Measurements from ENCODE around the gene TM9SF3. TPM values are rescaled to one million over a fixed set of nuclear protein-coding genes. Genes with fewer than 3 reads are reported as not detected.
"Not testable (repeated sequence)": the region's sequence is repeated elsewhere in the genome, so short reads cannot be mapped to it uniquely, and the experiment has no call there.

TM9SF3 gene
- polyA plus RNA-seq, 1 donor from 2014 or later: 31.7 TPM

DNA sequence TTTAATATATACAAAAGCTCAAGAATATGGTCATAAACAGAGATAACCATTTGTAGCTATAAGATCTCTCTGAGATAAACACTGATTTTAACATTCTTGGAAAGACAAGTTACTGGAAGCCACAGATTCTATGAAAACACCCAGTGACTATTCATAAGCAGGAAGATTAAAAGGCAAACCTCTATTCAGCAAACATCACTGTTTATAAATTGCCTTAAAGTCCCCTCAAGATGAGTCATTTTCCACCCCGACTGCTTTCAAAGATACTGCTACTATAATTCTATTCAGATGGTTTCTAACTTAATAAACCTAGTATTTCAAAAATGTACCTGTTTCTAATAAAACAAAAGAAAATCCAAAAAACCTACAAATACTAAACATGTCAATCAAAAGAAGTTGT, 21.0 kb downstream of the TM9SF3 start:
- no peak overlapping the region for H3K27ac Mint-ChIP-seq

GRCh38 chr10:96560966-96561887, 25.6 kb downstream of the TM9SF3 start:
- Mint-ChIP-seq H3K4me1 (peaks cover 0 to 4% (median 2%) of the 10 kb centered on the region in 3 donors), H3K9me3 (no peaks in the 10 kb centered on the region), H3K27ac (no peak overlapping the region), H3K36me3 (peaks cover 4% of the 10 kb centered on the region), H3K27me3 (no peaks in the 10 kb centered on the region), H3K4me3 (no peak overlapping the region)

More for the DNA sequence above, 21.0 kb downstream of the TM9SF3 start:
- no peak overlapping the region for H3K4me3 Mint-ChIP-seq
- H3K9me3 Mint-ChIP-seq: no peaks in the 10 kb centered on the region
- no peaks in the 10 kb centered on the region for H3K27me3 Mint-ChIP-seq
- H3K36me3 Mint-ChIP-seq: peaks cover 4% of the 10 kb centered on the region
- H3K4me1 Mint-ChIP-seq: peaks cover 0 to 9% (median 8%) of the 10 kb centered on the region in 3 donors

DNA sequence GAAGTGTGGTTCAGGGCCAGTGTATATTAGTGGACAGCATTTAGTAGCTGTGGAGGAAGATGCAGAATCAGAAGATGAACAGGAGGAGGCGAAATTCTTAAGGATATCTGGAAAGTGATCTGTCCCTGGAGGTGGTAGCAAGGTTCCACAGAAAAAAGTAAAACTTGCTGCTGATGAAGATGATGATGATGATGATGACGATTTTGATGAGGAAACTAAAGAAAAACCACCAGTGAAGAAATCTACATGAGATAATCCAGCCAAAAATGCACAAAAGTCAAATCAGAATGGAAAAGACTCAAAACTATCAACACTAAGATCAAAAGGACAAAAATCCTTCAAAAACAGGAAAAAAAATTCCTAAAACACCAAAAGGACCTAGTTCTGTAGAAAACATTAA, 26.3 kb downstream of the TM9SF3 start:
- no peak overlapping the region for H3K27ac Mint-ChIP-seq
- no peaks in the 10 kb centered on the region for H3K27me3 Mint-ChIP-seq
- H3K4me3 Mint-ChIP-seq: no peak overlapping the region

DNA sequence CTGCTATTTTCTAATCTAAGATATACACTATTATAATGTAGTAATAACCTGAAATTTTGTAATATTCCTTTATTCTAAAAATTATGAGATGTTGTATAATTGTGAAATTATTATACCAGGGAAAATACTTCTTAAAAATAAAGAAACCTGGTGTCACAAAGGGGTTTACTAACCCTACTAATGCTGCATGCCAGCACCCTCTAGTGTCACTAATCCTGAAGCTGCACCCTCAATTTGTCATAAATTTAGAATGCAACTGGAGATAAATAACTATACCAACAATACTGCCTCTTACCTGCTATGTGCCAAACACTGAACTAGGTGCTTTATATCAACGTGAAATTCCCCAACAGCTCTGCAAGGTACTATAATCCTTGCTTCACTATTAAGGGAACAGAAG, 30.8 kb downstream of the TM9SF3 start:
- no peak overlapping the region for H3K27ac Mint-ChIP-seq
- H3K36me3 Mint-ChIP-seq: peaks cover 6% of the 10 kb centered on the region
- H3K4me1 Mint-ChIP-seq: no peaks in the 10 kb centered on the region
- H3K27me3 Mint-ChIP-seq: no peaks in the 10 kb centered on the region
- H3K9me3 Mint-ChIP-seq: no peaks in the 10 kb centered on the region
- H3K4me3 Mint-ChIP-seq: no peak overlapping the region

More for the DNA sequence above, 26.3 kb downstream of the TM9SF3 start:
- no peaks in the 10 kb centered on the region for H3K9me3 Mint-ChIP-seq
- H3K36me3 Mint-ChIP-seq: peaks cover 4% of the 10 kb centered on the region
- H3K4me1 Mint-ChIP-seq: peaks cover 0 to 1% (median 0%) of the 10 kb centered on the region in 3 donors

GRCh38 chr10:96555330-96555729, 31.5 kb downstream of the TM9SF3 start:
- peaks cover 2% of the 10 kb centered on the region for H3K36me3 Mint-ChIP-seq
- no peak overlapping the region for H3K27ac Mint-ChIP-seq
- H3K27me3 Mint-ChIP-seq: no peaks in the 10 kb centered on the region
- H3K4me1 Mint-ChIP-seq: no peaks in the 10 kb centered on the region
- no peaks in the 10 kb centered on the region for H3K9me3 Mint-ChIP-seq
- no peak overlapping the region for H3K4me3 Mint-ChIP-seq

GRCh38 chr10:96548589-96548988, 38.2 kb downstream of the TM9SF3 start:
- H3K36me3 Mint-ChIP-seq: peaks cover 8% of the 10 kb centered on the region

GRCh38 chr10:96545558-96545957, 41.3 kb downstream of the TM9SF3 start:
- H3K27ac Mint-ChIP-seq: peak overlapping the region in 1 of 3 donors; percentile 33
- not testable (repeated sequence) for H3K4me3 Mint-ChIP-seq, H3K36me3 Mint-ChIP-seq, H3K9me3 Mint-ChIP-seq, H3K27me3 Mint-ChIP-seq, H3K4me1 Mint-ChIP-seq

More at GRCh38 chr10:96548589-96548988, 38.2 kb downstream of the TM9SF3 start:
- Mint-ChIP-seq H3K27ac (no peak overlapping the region), H3K9me3 (no peaks in the 10 kb centered on the region), H3K4me1 (peaks cover 0 to 5% (median 0%) of the 10 kb centered on the region in 3 donors), H3K27me3 (no peaks in the 10 kb centered on the region), H3K4me3 (no peak overlapping the region)

- Mint-ChIP-seq H3K27ac (no peak overlapping the region), H3K27me3 (no peaks in the 10 kb centered on the region)
Measured at GRCh38 chr10:96541921-96542320, 44.9 kb downstream of the TM9SF3 start.

DNA sequence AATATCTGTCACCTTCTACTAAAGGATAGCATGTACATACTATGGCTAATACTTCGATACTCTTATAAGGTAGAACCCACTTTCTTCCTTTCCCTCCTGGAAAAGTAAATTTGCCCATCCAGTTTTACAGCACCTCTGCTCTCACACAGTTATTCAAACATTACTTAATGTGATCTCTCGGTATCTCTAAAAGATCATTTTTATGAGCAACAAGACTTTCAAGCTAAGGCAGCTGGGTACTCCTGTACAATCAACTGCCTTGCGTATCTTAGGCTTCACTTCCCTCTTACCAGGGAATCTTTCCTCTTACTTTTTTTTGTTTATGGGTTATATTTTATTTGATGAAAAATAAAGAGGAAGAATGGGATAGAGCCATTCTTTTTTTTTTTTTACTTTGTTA, 46.6 kb downstream of the TM9SF3 start:
- H3K9me3 Mint-ChIP-seq: no peaks in the 10 kb centered on the region
- peaks cover 9 to 13% (median 11%) of the 10 kb centered on the region in 3 donors for H3K4me1 Mint-ChIP-seq
- H3K27me3 Mint-ChIP-seq: no peaks in the 10 kb centered on the region
- peak overlapping the region in 1 of 3 donors; percentile 80 for H3K27ac Mint-ChIP-seq
- peaks cover 18% of the 10 kb centered on the region for H3K36me3 Mint-ChIP-seq
- H3K4me3 Mint-ChIP-seq: no peak overlapping the region

More at GRCh38 chr10:96541921-96542320, 44.9 kb downstream of the TM9SF3 start:
- Mint-ChIP-seq H3K36me3 (peaks cover 18% of the 10 kb centered on the region), H3K4me1 (peaks cover 0 to 3% (median 0%) of the 10 kb centered on the region in 3 donors), H3K9me3 (no peaks in the 10 kb centered on the region), H3K4me3 (no peak overlapping the region)

GRCh38 chr10:96538683-96539082, 48.1 kb downstream of the TM9SF3 start:
- no peaks in the 10 kb centered on the region for H3K27me3 Mint-ChIP-seq
- no peak overlapping the region for H3K4me3 Mint-ChIP-seq
- peaks cover 17% of the 10 kb centered on the region for H3K36me3 Mint-ChIP-seq
- no peaks in the 10 kb centered on the region for H3K9me3 Mint-ChIP-seq
- H3K4me1 Mint-ChIP-seq: peaks cover 9 to 13% (median 11%) of the 10 kb centered on the region in 3 donors
- H3K27ac Mint-ChIP-seq: peak overlapping the region in 1 of 3 donors; percentile 50

DNA sequence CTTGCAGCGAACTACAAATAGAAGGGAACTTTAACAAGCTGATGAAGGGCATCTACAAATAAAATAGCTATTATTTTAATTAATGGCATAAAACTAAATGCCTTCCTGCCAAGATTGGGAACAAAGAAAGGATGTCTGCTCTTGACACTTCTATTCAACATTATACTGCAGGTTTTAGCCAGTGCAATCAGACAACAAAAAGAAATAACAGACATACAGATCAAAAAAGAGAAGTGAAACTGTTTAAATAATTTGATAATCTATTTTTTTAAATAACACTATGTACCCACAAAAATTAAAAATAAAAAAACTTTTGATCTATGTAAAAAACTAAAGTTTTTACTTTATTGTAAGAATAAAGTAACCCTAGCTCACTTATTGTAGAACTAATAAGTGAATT, 50.7 kb downstream of the TM9SF3 start:
- no peaks in the 10 kb centered on the region for H3K27me3 Mint-ChIP-seq
- H3K4me1 Mint-ChIP-seq: peaks cover 9 to 15% (median 11%) of the 10 kb centered on the region in 3 donors
- peaks cover 18% of the 10 kb centered on the region for H3K36me3 Mint-ChIP-seq

DNA sequence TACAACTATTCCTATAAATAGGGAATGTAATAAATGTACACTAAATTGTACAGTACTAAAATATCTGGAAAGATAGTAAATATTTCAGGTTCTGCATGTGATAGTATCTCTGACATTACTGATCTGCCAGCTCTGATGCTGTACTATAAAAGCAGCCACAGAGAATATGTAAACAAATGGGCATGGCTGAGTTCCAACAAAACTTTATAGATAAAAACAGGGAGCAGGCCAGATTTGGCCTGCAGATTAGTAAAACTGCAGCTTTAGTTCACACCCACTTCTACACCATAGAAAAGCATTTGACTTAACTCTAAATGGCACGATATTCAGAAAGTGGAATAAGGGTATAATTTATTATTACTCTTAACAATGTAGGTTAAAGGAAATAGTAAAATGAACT, 54.3 kb downstream of the TM9SF3 start:
- Mint-ChIP-seq H3K4me1 (peaks cover 9 to 13% (median 11%) of the 10 kb centered on the region in 3 donors), H3K27ac (no peak overlapping the region), H3K9me3 (no peaks in the 10 kb centered on the region), H3K27me3 (no peaks in the 10 kb centered on the region), H3K36me3 (peaks cover 8% of the 10 kb centered on the region), H3K4me3 (no peak overlapping the region)

More for the DNA sequence above, 50.7 kb downstream of the TM9SF3 start:
- Mint-ChIP-seq H3K27ac (no peak overlapping the region), H3K4me3 (no peak overlapping the region), H3K9me3 (no peaks in the 10 kb centered on the region)

DNA sequence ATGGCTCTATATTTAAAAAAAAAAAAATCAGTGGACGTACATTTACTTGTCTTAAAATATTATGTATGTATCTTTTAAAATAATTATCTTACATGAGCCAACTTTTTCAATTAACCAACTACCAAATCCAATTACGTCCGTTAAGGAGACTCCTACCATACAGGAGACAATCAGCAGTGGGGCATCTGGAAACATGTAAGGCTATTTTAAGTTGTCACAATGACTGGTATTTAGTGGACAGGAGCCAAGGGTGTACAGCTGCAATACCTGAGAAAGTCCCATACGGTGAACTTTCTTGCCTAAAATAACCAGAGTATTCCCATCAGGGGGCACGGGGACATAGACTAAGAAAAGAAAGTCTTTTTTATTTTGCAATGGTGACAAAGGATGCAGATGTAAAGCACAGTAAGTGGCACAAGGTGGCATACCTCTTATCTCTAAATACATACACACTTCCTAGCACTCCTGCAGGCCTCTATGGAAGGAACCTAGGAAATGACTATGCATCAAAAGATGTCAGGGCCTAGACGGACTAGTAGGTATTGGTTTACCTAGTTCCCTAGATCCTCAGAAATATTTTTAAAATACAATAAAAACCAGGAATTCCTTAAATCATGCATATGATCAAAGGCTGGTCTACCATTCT, 57.1 kb downstream of the TM9SF3 start:
- Mint-ChIP-seq H3K27ac (no peak overlapping the region), H3K27me3 (no peaks in the 10 kb centered on the region), H3K4me1 (peaks cover 0 to 5% (median 0%) of the 10 kb centered on the region in 3 donors), H3K9me3 (no peaks in the 10 kb centered on the region), H3K4me3 (no peak overlapping the region), H3K36me3 (peaks cover 14% of the 10 kb centered on the region)

DNA sequence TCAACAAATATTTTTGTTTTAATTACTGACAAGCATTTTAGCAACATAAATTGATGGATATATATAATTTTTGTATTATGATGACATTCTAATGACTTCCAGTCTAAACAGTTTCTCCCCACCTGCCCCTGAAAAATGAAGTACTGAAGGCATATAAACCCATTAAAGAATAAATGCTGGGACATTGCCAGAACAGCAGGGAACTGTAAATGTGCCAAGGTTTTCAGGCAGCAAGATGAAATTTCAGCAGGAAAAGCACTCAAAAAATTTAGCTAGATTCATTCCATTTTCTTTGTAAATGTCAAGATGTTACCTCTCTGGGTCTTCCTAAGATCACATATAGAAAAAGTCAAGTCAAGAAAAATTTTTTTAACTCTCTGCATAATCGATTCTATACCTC, 62.1 kb downstream of the TM9SF3 start:
- Mint-ChIP-seq H3K27me3 (no peaks in the 10 kb centered on the region), H3K4me1 (peaks cover 0 to 2% (median 0%) of the 10 kb centered on the region in 3 donors), H3K4me3 (no peak overlapping the region), H3K27ac (no peak overlapping the region), H3K9me3 (no peaks in the 10 kb centered on the region), H3K36me3 (peaks cover 9% of the 10 kb centered on the region)

DNA sequence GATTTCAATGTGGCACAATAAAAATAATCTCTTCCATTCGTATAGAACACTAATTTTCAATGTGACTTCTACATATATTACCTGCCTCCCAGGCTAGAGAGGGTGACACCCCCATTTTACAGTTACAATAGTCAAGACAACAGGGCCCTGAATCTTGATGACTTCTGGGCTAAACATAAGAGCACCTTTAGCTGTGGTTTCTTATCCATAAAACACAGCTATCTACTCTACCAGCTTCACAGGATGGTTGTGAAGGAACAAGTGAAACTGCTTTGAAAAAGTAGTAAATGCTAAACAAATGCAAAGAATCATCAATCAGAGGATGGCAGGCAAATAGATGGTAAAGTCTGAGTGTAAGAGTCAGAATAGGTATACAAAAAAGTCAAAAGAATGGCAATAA, 69.5 kb downstream of the TM9SF3 start:
- peaks cover 5 to 13% (median 8%) of the 10 kb centered on the region in 3 donors for H3K4me1 Mint-ChIP-seq
- no peaks in the 10 kb centered on the region for H3K27me3 Mint-ChIP-seq
- no peak overlapping the region for H3K27ac Mint-ChIP-seq
- no peaks in the 10 kb centered on the region for H3K9me3 Mint-ChIP-seq
- peaks cover 5% of the 10 kb centered on the region for H3K36me3 Mint-ChIP-seq
- H3K4me3 Mint-ChIP-seq: no peak overlapping the region

All from IgD-negative memory B cell (primary cell).